C4-2B (cell line): ENCODE results near the gene ERC2.
A peak's percentile ranks its signal among the peaks of the same experiment; 100 is the strongest.

Source experiments
- CTCF ChIP-seq: fragments of 450-650 bp; conservative IDR thresholded peaks from 2 replicates; pipeline ENCODE4 v1.5.1; 2017; ENCODE audit warnings: mild to moderate bottlenecking
- ZFX ChIP-seq: fragments of 450-650 bp; IDR thresholded peaks from 2 replicates; pipeline ENCODE4 v1.6.1; 2017

DNA sequence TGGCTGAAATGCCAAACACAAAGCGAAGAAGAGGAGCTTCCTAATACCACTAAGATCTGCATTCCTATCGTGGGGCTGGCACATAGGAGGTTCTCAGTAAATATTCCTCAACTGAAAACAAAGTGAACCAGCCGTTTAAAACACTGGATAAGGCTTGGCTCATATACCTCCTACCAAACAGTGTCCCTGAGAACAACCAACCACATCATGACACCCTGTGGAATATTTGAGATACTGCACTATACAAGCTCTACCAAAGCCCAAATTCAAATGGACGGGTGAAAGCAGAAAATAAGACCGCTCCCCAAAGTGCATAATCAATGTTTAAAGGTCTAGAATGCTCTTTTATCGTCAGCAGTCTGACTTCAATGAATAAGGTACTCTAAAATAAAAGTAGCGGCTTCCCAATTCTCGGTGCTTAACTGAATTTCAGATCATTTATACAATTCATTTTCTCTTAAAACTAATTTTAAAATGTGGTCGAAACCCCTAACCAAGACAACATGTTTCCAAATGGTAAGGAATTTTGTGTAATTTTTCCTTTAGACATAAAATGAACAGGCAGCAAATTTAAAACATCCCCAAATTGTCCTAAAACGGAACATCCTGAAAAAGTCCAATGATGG is 425.8 kb downstream of the ERC2 start:
- TF ChIP-seq CTCF, result peak; percentile 76
- TF ChIP-seq ZFX, result no peak
